NCI-H1092 (cell line): ENCODE results near the gene PRKACA.
A peak's percentile ranks its signal among the peaks of the same experiment; 100 is the strongest.
"Not testable (repeated sequence)": the region's sequence is repeated elsewhere in the genome, so short reads cannot be mapped to it uniquely, and the experiment has no call there.

Experiments
- DNase-seq: peaks from one replicate; lab custom pipeline; 2025; lab: John Stamatoyannopoulos, UW

The PRKACA gene

GRCh38 chr19:14066134-14066533, 51.4 kb downstream of the PRKACA start:
- no peak for DNase-seq

- no peak for DNase-seq
These were observed 54.5 kb downstream of the PRKACA start for GRCh38 chr19:14063105-14063504.

- DNase-seq = no peak
These were observed 55.1 kb downstream of the PRKACA start for GRCh38 chr19:14062558-14062855.

- no peak for DNase-seq
These were observed 55.6 kb downstream of the PRKACA start, which contains the start of gene PALM3 for GRCh38 chr19:14061751-14062557. Gene PALM3 (minus strand): TSS chr19:14062076. CDS start chr19:14061980, 96 bp downstream.

- no peak for DNase-seq
These were observed 56.3 kb downstream of the PRKACA start for GRCh38 chr19:14061081-14061749.

- no peak for DNase-seq
These were observed 57.9 kb downstream of the PRKACA start for GRCh38 chr19:14059652-14060155.

GRCh38 chr19:14059093-14059480, 58.5 kb downstream of the PRKACA start:
- DNase-seq = no peak

- DNase-seq = no peak
These were observed 59.1 kb downstream of the PRKACA start for GRCh38 chr19:14058182-14059092.

GRCh38 chr19:14056741-14057356, 60.7 kb downstream of the PRKACA start:
- no peak for DNase-seq

GRCh38 chr19:14056069-14056666, 61.4 kb downstream of the PRKACA start:
- no peak for DNase-seq

- DNase-seq = no peak
These were observed 62.2 kb downstream of the PRKACA start for GRCh38 chr19:14055396-14055795.

- no peak for DNase-seq
These were observed 62.8 kb downstream of the PRKACA start for GRCh38 chr19:14054721-14055120.

- no peak for DNase-seq
These were observed 63.5 kb downstream of the PRKACA start for GRCh38 chr19:14054099-14054498.

GRCh38 chr19:14053500-14053899, 64.1 kb downstream of the PRKACA start:
- no peak for DNase-seq

- no peak for DNase-seq
These were observed 64.5 kb downstream of the PRKACA start for GRCh38 chr19:14053032-14053431.

GRCh38 chr19:14052470-14052869, 65.1 kb downstream of the PRKACA start:
- DNase-seq = no peak

- DNase-seq = no peak
These were observed 65.6 kb downstream of the PRKACA start for GRCh38 chr19:14051980-14052379.

- DNase-seq = not testable (repeated sequence)
These were observed 66.6 kb downstream of the PRKACA start for GRCh38 chr19:14050961-14051360.

- DNase-seq = no peak
These were observed 67.0 kb downstream of the PRKACA start for GRCh38 chr19:14050512-14050911.

- peak; percentile 29 for DNase-seq
These were observed 69.0 kb downstream of the PRKACA start for GRCh38 chr19:14048443-14049153.

GRCh38 chr19:14047866-14048265, 69.7 kb downstream of the PRKACA start:
- not testable (repeated sequence) for DNase-seq
